HFFc6 (cell line): ENCODE data around the gene DNAH1. TPM values are rescaled to one million over a fixed set of nuclear protein-coding genes. Genes with fewer than 3 reads are reported as not detected.
A peak's percentile ranks its signal among the peaks of the same experiment; 100 is the strongest.

Experiments used
- DNase-seq: peaks from one replicate; pipeline ENCODE4 v3.0.0-alpha.2; 2018
- H3K27ac Mint-ChIP-seq: 2 replicates; pipeline ENCODE4 v1.8.0; 2020; ENCODE audit warnings: mild to moderate bottlenecking, mixed read lengths
- H3K27me3 Mint-ChIP-seq: 2 replicates; pipeline ENCODE4 v1.8.0; 2021; ENCODE audit warnings: mild to moderate bottlenecking, moderate library complexity, mixed read lengths; ENCODE audit not compliant: insufficient read depth
- H3K36me3 Mint-ChIP-seq: 2 replicates; pipeline ENCODE4 v1.8.0; 2021; ENCODE audit warnings: low read depth, mixed read lengths
- H3K4me1 Mint-ChIP-seq: 2 replicates; pipeline ENCODE4 v1.8.0; 2020; ENCODE audit warnings: low read depth, mixed read lengths
- H3K4me3 Mint-ChIP-seq: 2 replicates; pipeline ENCODE4 v1.8.0; 2020; ENCODE audit warnings: mild to moderate bottlenecking, moderate library complexity, mixed read lengths
- H3K9me3 Mint-ChIP-seq: 2 replicates; pipeline ENCODE4 v1.8.0; 2020; ENCODE audit warnings: mild to moderate bottlenecking, mixed read lengths
- total RNA-seq, 6 experiments: library from RNA; stranded (reverse); fragmentation: NEBNext Ultra II Directional; extraction: Animal tissue kit (Norgen Biotek cat#: 25700); gene quantifications; 2 replicates in 1 of 6; 3 replicates in 5 of 6; pipeline ENCODE4 v1.2.3, GENCODE V29; 2021
- TF ChIP-seq, protein P1 (sequence below): fragments of 200-600 bp; sonication (generic); IDR thresholded peaks from 2 replicates; pipeline ENCODE4 v1.5.0; 2021; ENCODE audit warnings: antibody characterized with exemption, mild to moderate bottlenecking

The DNAH1 gene
- total RNA-seq, 6 experiments from 2014 or later, result 1.4 to 2.1 (median 1.8) TPM

DNA sequence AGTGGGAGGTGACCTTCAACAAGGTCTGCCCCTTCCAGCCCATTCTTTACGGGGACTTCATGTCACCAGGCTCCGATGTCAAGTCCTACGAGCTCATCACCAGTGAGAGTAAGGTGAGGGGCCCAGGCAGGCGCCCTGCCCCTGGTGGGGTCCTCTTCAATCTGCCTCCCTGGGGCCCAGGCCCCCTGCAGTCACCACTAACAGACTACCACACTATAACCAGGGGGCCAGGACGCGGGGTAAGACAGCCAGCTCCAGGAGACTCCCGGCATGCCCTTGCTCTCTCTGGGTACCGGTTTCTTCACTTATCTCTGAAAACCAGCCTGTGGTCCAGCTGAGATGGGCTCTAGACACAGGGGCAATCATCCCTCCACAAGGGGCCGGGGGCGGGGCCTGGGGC lies 63.9 kb downstream of the DNAH1 start:
- TF ChIP-seq, protein P1, sequence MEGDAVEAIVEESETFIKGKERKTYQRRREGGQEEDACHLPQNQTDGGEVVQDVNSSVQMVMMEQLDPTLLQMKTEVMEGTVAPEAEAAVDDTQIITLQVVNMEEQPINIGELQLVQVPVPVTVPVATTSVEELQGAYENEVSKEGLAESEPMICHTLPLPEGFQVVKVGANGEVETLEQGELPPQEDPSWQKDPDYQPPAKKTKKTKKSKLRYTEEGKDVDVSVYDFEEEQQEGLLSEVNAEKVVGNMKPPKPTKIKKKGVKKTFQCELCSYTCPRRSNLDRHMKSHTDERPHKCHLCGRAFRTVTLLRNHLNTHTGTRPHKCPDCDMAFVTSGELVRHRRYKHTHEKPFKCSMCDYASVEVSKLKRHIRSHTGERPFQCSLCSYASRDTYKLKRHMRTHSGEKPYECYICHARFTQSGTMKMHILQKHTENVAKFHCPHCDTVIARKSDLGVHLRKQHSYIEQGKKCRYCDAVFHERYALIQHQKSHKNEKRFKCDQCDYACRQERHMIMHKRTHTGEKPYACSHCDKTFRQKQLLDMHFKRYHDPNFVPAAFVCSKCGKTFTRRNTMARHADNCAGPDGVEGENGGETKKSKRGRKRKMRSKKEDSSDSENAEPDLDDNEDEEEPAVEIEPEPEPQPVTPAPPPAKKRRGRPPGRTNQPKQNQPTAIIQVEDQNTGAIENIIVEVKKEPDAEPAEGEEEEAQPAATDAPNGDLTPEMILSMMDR, result no peak
- Mint-ChIP-seq H3K27ac (no peak overlapping the region), H3K4me3 (no peak overlapping the region), H3K27me3 (peaks cover 19% of the 10 kb centered on the region), H3K4me1 (no peaks in the 10 kb centered on the region), H3K36me3 (no peaks in the 10 kb centered on the region), H3K9me3 (no peaks in the 10 kb centered on the region)
- no peak for DNase-seq

GRCh38 chr3:52381623-52382022 lies 65.5 kb downstream of the DNAH1 start:
- Mint-ChIP-seq H3K4me1 (no peaks in the 10 kb centered on the region), H3K9me3 (no peaks in the 10 kb centered on the region), H3K4me3 (no peak overlapping the region), H3K27ac (no peak overlapping the region), H3K27me3 (peaks cover 17% of the 10 kb centered on the region), H3K36me3 (no peaks in the 10 kb centered on the region)
- DNase-seq, result no peak
- TF ChIP-seq, protein P1, result no peak

GRCh38 chr3:52383446-52383845 lies 67.3 kb downstream of the DNAH1 start:
- Mint-ChIP-seq H3K27me3 (peaks cover 16% of the 10 kb centered on the region), H3K9me3 (no peaks in the 10 kb centered on the region), H3K4me3 (no peak overlapping the region), H3K27ac (no peak overlapping the region), H3K36me3 (no peaks in the 10 kb centered on the region), H3K4me1 (no peaks in the 10 kb centered on the region)
- TF ChIP-seq, protein P1, result no peak
- no peak for DNase-seq

DNA sequence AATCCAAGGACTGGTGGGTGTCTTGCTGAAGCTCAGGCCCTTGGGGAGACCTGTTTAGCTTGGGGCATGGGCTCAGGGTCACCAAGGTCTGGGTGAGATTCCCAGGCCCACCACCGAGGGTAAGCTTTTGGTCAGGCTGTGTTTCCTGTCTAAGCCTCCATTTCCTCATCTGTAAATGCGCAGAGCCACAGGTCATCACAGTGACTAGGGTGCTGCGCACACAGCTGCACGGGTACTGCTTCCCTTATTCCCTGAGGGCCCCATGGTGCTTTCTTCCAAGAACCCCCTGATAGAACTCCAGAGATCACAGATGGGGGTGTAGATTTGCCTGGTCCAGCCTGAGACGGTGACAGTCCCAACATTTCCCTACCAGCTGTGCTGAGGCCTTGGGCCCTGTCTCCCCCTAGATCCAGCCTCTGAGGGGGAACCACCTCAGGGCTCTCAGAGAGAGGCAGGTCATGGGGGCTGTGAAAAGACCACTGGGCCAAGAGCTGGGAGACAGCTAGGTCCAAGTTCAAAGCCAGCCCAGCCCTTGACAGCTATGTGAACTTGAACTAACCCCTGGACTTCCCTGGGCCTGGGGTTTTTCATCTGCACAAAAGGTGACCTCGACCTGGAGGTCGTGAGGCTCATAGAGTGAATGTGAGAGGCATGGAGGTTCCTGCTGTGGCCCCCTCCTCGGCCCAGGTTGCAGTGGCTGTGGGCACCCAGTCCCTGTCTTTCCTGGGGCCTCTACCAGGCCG lies 68.1 kb downstream of the DNAH1 start:
- Mint-ChIP-seq H3K36me3 (no peaks in the 10 kb centered on the region), H3K27ac (no peak overlapping the region), H3K9me3 (no peaks in the 10 kb centered on the region), H3K4me3 (no peak overlapping the region), H3K27me3 (peaks cover 14% of the 10 kb centered on the region), H3K4me1 (no peaks in the 10 kb centered on the region)
- TF ChIP-seq, protein P1, result no peak
- no peak for DNase-seq

DNA sequence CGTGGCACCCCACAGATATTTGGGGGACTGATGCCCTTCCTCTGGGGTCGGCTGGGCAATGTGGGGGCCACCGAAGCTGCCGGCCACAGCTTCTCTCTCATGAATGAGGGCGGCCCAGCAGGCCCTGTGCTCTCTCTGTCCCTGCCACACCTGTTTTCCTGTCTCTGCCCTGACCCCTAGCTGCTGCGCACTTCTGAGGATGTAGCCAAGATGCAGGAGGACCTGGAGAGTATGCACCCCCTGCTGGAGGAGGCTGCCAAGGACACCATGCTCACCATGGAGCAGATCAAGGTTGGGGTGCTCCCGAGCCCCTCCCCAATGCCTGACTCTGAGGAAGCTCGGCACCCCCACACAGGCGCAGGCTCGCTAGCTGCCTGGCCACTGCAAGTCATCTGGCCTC lies 69.0 kb downstream of the DNAH1 start:
- Mint-ChIP-seq H3K4me1 (no peaks in the 10 kb centered on the region), H3K27ac (no peak overlapping the region), H3K9me3 (no peaks in the 10 kb centered on the region), H3K4me3 (no peak overlapping the region), H3K27me3 (peaks cover 15% of the 10 kb centered on the region), H3K36me3 (no peaks in the 10 kb centered on the region)
- TF ChIP-seq, protein P1, result peak; percentile 81
- DNase-seq, result peak; percentile 43
